GM19240 (cell line): ENCODE measurements around the gene SPRED3.

Source experiments
- DNase-seq: peaks from one replicate; pipeline ENCODE4 v3.0.0; 2011; ENCODE audit warnings: low spot score; ENCODE audit not compliant: insufficient read length

SPRED3 gene

GRCh38 chr19:38444026-38444425, 55.5 kb downstream of the SPRED3 start:
- no peak for DNase-seq

GRCh38 chr19:38445362-38445761, 56.9 kb downstream of the SPRED3 start:
- no peak for DNase-seq

- DNase-seq = no peak
Observed at GRCh38 chr19:38448225-38448624, 59.7 kb downstream of the SPRED3 start.
